ENCODE measurements around the gene SLC7A5.
"Not testable (repeated sequence)": the region's sequence is repeated elsewhere in the genome, so short reads cannot be mapped to it uniquely, and the experiment has no call there.

The SLC7A5 gene

DNA sequence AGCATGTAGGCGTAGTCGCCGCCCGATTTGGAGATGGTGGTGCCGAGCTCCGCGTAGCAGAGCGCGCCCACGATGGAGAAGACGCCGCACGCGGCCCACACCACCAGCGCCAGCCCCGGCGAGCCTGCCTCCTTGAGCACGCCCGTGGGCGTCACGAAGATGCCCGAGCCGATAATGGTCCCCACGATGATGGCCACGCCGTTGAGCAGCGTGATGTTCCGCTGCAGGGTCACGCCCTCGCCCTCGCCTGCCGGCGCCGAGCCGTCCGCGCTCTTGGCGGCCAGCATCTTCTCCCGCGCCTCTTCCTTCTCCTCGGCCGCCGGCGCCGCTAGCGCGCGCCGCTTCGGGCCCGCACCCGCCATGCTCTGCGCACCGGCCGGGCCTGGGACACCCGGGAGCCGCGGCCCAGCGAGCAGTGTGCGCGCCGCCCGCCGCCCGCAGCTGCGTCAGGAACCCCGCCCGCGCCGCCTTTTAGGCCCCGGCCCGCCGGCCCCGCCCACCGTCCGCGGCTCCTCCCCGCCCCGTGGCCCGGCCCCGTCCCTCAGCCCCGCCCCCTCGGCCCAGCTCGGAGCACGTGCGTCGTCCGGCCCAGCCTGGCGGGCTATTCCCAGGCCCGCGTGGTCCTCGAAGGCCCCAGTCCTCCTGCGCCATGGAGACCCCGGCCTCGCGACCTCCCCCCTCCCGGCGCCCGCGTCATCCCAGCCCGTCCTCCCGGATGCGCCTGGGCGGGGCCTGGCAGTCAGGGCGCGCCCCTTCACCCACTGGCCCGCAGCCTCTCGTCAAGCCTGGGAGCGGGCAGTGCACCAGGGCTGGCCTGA lies at the start of gene SLC7A5:
TSS of gene SLC7A5 (minus strand) at position 447 of the 818 bp plus-strand sequence. CDS start at position 362, 85 bp downstream.
- DNase-seq (ENCODE audit: low spot score) = peak; percentile 90

DNA sequence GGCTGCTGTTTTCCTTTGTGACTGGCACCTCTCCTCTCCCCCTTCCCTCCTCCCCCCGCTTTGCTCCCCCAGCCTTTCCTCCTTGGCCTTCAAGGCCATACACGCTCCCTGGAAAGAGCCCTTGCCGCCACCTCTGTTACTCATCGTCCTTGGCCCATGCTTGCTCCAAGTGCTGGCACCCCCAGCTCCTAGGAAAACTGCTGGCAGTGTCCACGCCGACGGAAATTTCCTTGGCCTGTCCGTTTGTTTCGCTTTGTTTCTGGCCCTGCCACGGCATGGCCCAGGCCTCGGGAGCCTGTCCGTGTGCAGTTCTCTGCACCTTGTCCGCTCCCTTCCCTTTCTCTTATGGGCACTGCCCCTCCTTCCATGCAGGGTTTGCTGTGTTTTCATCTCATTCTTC lies 49.0 kb upstream of the SLC7A5 start:
- no peak for DNase-seq (ENCODE audit: low spot score)

DNA sequence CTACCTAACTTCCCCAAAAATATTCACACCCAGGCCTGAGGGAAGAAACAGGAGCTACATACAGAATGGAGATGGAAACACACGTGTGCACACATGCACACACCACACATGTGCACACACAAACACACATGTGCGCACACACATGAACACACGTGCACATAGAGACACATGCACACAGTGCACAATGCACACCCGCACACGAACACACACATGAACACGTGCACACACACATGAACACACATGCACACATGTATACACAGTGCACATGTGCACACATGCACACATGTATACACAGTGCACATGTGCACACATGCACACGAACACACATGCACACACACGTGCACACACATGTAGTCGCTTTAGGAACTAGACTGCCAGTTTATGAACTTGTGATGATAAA lies 48.2 kb upstream of the SLC7A5 start:
- DNase-seq (ENCODE audit: low spot score) = no peak

DNA sequence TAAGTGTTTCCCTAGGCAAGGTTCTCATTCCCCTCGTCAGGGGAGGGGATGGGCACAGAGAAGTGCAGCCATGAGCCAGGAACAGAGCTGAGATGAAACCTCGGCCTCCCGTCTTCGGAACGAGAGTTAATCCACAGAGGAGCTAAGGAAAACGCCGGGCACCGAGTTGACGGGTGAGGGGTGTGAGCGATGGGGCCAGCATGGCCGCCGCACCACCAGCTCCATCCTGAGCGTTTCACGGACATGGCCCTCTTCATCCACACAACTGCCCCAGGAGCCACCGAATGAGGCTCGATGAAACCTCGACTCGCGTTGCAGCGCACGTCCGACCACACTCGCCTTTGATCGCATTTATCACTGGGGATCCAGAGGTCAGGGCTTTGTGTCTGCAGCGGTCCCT lies 45.5 kb upstream of the SLC7A5 start:
- DNase-seq (ENCODE audit: low spot score) = no peak

DNA sequence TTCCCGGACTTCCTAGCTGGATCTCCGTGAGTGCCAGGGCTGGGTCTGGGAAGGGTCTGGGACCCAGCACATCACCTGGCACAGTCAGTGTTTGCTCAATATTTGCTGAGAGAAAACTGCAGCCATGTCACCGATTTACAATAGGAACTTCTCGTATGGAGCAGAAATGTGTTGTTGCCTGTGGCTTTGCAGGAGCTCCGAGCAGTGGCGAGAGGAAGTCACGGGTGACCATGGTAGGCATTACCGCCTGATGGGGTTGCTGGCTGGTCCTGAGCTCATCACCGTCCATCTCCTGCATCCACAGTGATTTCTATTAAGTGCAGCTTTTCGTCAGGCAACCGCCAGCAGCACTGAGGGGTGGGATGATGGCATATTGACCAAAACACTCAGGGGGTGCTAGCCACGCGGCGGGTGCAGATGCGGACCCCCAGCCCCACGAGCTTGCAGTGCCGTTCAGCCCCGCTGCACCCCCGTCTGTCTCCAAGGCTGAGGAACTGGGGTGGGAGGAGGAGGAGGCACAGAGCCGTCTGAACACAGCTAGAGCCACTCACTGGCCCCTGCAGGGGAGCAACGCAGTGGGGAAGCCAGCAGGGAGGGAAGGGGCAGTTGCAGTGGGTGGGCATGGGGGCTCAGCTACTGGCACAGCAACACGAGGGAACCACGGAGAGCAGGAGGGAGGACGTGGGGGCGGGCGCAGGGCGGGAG lies 44.9 kb upstream of the SLC7A5 start:
- DNase-seq (ENCODE audit: low spot score) = not testable (repeated sequence)

DNA sequence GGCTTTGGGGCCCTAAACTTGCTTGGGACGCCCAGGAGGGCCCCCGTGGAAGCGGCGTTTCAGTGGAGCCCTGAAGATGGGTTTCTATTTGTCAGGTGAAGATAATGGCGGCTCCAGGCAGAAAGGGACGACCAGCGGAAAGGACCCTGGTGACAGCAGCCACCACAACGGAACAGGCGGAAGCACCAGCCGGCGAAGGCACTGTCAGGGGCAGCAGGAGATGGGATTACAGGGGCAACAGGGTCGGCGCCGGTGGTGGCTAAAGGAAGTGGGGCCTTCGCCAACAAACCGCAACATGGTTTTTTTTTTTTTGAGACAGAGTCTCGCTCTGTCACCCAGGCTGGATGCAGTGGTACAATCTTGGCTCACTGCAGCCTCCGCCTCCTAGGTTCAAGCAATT lies 43.4 kb upstream of the SLC7A5 start:
- not testable (repeated sequence) for DNase-seq (ENCODE audit: low spot score)

DNA sequence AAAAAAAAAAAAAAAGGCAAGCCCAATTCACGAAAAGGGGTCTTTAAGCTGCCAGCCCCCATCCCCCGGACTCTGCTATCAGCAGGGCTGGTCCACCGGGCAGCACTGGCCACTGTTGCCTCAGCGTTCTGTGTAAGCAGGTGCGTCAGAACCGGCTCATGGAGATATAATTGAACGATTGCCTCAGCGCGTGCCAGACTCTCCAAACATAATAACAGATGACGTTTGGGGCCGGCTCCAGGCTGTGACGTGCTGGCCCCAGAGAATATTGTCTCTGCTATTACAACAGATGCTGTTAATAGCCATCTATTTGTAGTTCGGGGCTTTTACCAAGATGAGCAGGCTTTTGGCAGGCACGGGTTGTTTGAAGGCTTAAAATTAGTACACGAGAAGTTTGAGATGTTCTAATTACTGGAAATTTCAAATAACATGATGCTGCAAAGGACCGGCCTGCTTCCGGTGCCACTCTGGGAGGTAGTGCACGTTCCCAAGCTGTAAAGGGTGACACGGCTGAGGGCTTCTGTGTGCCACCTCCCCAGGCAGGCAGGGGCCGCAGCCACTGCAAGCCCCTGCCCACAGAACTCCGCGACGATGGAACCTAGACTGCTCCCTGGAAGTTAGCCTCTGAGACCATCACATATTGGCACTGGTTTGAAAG lies 41.9 kb upstream of the SLC7A5 start:
- not testable (repeated sequence) for DNase-seq (ENCODE audit: low spot score)

DNA sequence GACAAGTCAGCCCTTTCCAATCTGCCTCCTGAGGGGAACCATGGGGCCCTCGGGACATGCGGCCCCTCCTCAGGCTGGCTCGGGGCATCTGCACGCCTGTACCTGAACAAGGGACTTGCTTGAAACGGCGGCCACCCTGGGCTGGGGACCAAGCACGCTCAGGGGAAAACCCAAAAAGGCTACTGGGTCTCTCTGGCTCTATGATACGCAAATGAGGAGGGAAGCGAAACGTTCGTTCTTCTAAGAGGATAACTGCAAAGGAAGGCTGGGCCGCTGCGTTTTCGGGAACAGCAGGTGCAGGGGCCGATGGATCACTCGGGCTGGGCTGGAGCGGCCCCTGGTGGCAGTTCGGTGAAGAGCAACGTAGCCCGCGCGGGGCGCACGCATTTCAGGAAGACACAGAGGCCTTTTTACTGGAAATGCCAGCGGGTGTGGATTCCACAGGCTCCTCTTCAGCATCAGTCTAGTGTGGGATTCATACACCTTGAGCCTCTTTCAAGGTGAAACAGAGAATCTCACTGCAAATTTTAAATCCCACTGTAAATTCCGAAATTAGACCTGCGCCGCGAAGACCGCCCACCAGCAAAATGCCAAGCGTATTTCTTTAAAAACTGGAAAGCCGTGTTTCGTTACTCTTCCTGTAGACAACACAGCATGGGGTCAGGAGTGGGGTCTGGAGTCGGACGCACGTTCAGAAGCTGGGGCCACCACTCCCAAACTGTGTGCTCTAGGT lies 40.1 kb upstream of the SLC7A5 start:
- peak; percentile 65 for DNase-seq (ENCODE audit: low spot score)

DNA sequence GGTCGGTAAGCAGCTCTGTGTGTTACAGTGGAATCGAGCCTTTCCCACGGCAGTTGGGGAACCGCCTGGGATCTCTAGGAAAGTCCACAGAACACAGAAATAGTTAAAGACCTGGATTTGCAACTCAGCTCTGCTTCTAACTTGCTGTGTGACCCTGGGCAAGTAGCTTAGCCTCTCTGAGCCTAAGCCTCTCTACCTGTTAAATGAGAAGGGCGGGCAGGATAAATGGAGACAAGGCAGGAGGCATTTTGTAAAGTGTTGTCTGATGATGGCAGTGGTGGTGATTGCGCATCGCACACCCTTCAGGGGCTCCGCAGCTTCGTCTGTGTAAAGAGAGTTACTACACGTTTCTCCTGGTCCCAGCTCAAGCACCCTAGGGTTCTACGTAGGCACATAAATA lies 38.8 kb upstream of the SLC7A5 start:
- not testable (repeated sequence) for DNase-seq (ENCODE audit: low spot score)

DNA sequence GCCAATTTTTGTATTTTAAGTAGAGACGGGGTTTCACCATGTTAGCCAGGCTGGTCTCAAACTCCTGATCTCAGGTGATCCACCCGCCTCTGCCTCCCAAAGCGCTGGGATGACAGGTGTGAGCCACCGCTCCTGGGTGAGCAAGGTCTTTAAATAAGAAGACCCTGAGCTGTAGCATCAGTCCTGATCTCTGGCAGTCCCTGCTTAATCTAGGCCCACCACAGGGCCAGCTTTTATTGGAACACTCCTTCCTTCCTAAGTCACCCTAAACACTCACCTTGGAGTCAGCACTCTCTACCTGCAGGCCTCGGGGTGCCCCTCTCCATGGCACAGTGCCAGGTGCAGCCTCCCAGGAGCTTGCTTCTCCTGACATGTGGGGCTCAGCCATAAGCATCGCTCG lies 36.2 kb upstream of the SLC7A5 start:
- DNase-seq (ENCODE audit: low spot score) = not testable (repeated sequence)

DNA sequence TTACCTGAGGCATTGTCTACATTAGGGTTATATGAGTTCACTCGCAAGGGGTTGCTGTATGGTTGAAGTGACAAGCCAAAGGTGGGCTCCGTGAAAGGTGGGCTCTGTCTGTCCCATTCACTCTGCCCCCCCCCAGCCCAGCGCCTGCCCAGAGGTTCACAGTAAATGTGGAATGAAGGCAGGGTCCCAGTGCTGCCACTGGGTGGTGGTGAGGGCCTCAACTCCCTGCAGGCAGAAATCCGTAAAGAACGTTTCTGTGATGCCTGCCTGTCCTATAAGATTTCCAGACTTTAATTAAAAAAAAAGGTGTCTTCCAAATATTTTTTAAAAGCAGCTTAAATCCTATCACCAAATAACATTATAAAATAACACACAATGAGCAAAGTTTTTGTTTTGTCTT lies 35.7 kb upstream of the SLC7A5 start:
- not testable (repeated sequence) for DNase-seq (ENCODE audit: low spot score)

DNA sequence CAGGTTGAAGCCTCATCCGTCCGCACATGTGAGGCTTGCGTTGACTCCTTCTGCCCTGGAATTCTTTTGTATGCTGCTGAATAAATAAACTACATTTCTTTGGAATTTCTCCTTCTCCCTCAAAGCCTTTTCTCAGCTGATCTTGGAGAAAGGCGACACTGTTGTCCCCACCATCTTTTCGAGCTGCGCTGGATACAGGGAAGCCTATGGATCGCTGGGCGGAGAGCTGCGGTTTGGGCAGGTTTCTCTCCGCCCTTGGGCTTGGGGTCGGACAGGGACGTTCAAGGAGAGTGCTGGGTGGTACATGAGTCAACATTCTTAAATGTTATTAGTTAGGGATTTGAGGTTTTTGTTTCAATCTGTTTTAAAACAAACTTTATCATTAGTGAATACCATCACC lies 31.2 kb upstream of the SLC7A5 start:
- DNase-seq (ENCODE audit: low spot score) = not testable (repeated sequence)

DNA sequence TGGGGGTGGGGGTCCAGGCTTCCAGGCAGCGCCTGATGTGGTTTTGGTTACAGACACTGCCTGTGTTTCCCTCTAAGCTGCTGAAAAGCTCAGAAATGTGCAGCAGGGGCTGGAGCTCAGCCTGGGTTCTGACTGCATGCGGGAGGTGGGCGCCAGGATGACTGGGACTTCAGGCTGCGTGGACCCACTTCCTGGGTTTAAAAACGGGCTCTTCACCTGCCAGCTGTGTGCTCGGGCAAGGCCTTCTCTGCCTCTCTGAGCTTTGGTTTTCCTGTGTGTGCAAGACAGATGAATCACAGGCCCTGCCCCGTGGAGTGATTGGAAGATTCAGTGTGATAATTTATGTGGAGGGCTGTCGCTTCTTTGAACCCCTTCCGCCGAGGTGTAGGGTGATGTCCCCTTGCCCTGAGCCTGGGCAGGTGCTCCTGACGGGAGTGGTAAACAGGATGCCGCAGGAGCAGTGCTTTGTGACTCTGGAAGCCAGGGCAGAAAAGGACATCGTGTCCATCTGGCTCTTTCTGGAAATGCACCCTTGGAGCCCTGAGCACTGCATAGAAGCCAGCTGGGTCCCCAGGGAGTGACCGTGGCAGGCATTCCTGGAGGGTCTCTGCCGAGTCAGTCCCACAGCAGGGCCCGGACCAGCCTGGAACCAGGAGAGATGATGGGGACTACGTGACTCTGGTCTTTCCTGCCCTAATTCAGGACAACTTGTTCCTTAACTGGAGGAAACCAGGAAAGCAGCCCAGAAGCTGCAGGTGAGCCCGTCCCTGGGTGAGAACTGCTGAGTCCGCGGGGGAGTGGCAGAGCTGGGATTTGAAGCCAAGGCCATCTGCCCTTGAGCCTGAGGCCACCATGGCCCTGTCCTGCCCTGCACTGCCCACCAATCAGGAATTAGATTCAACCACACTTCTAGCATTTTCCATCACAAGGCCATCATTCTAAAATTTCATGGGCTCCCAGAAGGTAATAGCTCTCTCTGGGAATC lies 28.5 kb upstream of the SLC7A5 start:
- no peak for DNase-seq (ENCODE audit: low spot score)

DNA sequence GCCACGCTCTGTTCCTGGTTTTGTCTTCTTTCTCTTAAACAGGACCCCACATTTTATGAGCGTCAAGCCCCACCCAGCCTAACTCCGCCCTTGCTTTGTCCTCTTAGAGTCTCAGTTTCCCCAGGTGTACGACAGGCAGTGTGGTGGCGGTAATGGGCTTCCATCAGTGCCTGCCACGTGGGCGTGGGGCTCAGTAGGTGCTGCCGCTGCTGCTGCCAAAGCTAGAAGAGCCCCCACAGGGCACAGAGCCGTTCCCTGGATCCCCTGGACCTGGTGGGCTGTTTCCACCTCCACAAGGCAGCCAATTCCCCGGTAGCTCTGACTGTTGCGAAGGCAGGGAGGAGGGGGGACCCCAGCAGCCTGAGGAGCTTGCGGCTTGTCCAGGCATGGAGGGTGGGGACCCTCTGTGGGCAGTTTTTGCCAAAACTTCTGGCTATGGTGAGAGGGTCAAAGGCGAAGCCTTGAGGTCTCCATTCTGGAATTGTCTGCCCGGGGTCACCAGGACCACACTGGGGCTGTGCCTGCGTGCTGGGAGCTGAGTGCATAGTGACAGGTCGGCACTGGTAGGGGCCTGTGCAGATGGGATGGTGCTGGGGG lies 27.7 kb upstream of the SLC7A5 start:
- DNase-seq (ENCODE audit: low spot score) = not testable (repeated sequence)

DNA sequence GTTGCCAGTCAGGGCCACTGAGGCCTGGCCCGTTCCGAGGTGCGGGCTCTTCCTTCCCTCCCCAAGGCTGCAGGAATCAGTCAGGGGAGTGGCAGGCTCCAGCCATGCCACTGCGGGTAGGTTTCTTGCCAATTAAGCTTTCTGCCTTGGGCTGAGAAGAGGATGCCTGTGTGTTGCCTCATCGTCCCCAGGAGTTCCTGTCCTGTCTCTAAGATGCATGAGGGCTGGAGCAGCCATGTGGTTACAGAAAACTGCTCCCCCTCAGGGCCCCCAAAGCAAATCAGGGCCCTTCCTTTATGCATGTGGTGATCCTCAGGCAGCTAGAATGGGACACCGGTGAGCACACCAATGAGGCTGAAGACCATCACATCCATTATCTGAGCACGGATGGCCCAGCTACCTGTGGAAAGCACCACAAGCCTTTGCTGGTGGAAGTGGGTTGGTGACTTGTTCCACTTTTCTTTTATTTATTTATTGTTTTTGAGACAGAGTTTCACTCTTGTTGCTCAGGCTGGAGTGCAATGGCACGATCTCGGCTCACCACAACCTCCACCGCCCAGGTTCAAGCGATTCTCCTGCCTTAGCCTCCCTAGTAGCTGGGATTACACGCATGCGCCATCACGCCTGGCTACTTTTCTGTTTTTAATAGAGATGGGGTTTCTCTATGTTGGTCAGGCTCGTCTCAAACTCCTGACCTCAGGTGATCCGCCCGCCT lies 27.0 kb upstream of the SLC7A5 start:
- not testable (repeated sequence) for DNase-seq (ENCODE audit: low spot score)

DNA sequence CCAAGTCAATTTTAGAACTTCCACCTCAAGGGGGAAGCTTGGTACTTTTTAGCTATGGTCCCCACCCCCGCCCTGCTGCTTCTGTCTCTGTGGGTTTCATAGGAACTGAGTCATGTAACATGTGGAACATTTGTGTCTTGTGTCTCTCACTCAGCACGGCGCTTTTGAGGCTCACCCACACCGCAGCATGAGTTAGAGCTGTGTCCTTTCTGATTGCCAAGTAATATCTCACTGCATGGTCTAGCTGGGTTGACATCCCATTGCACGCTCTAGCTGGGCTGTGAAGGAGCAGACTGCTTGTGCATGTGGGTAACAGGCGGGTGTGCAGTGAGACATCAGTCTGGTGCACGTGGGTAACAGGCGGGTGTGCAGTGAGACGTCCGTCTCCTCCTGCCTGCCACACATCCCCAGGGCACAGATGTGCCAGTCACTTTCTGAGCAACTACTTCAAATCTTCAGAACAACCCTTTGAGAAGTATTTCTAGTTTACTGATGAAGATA lies 26.4 kb upstream of the SLC7A5 start:
- no peak for DNase-seq (ENCODE audit: low spot score)

DNA sequence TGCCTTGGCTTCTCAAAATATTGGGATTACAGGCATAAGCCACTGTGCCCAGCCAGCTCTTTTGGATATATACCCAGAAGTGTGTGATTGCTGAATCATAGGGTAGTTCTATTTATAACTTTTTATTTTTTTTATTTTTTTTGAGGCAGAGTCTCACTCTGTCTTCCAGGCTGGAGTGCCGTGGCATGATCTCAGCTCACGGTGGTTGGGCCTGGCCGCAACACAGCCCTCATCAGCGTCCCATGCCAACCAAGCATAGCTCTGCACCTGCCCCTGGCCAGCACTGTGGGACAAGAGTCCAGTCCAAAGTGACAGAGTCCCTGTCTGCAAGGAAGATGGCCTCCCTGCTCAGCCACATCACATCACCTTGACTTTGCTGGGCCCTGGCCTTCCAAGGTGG lies 24.7 kb upstream of the SLC7A5 start:
- not testable (repeated sequence) for DNase-seq (ENCODE audit: low spot score)

DNA sequence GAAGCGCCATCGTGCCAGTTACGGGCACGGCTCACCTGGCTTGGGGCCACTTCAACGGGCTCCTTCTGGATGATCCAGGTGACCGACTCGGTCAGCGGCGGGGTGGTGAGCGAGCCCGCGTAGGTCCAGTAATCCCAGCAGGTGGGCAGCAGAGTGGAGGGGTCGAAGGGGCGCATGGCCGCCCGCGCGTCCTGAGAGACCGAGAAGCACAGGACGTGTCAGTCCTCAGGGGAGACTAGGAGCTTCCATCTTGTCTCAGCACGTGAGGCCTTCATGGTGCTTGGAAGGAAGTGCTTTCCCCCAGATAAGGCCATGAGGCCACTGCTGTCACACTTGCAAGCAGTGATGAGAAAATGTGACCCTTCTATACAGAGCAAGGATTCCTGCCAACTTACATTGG lies 22.5 kb upstream of the SLC7A5 start:
- no peak for DNase-seq (ENCODE audit: low spot score)

DNA sequence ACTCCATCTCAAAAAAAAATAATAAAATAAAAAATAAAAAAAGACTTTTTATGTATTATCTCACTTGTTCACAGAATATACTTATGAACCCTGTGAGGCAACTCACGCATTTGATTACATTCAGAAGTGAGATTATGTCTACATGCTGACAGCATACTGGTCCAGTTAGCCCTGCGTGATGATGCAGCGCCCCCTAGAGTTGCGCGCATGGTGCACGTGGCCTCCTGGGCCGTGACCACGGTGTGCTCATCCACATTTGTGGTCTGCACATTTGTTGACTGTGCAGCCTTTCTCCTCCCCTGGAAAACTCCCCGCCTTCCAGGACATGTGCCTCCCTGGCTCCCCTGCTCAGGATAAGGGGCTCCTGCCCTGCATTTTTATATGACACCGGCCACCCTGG lies 20.5 kb upstream of the SLC7A5 start:
- peak; percentile 43 for DNase-seq (ENCODE audit: low spot score)

DNA sequence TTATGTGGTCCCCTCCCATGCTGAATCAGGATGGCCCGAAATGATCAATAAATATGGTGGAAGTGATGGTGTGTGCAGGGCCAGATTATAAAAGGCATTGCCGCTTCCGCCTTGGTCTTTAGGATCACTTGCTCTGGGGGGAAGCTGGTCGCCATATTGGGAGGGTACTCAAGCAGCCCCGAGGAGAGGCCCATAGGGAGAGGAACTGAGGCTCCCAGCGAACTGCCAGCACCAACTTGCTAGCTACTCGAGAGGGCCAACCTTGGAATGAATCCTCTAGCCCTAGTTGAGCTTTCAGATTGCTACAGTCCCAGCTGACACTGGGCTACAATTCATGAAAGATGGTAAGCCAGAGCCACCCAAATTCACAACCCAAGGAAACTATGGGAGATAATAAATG lies 19.0 kb upstream of the SLC7A5 start:
- DNase-seq (ENCODE audit: low spot score) = not testable (repeated sequence)
